ENCODE measurements around the gene C6orf15.

Gene C6orf15

DNA sequence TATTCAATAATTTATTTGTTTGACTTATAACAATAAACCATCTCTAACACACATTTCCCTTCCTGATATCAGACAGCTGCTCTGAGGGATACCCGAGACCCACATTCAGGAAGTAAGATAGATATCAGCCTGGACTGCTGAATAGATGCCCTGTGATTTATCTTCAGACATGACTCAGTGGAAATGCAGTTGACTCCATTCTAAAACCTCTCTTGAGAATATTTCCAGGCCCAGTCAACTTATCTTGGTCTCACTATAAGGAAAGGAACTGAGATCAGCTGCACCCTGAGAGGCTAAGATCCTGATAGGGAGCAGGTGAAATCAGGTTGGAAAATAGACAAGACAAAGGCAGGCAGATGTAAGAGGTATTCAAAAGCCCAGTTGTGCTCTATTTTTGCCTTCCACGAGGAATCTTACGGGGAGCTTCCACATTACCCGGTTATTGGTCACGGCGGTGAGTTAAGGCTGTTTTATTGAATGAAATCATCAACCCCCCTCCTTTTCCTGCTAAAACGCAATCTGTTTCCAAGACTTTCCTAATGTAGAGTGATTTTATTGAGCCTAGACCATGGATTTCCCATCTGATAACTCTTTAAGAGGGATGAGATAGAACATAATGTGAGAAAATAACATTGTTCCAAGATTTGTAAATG lies 25.5 kb downstream of the C6orf15 start:
- Histone ChIP-seq H3K4me3 (ENCODE audit: low read length) (no peak overlapping the region), H3K9me2 (replicated peaks; ENCODE audit: control insufficient read depth, low read length) (no peaks in the 10 kb centered on the region), H3K27me3 (ENCODE audit: control insufficient read depth, low read length) (peaks cover 26% of the 10 kb centered on the region), H3K36me3 (ENCODE audit: control insufficient read depth, low read length) (no peaks in the 10 kb centered on the region), H3K79me2 (ENCODE audit: control insufficient read depth, low read length) (no peaks in the 10 kb centered on the region), H3K9me3 (ENCODE audit: control insufficient read depth, insufficient read depth, low read length) (no peaks in the 10 kb centered on the region), H3K27ac (ENCODE audit: low read depth, low read length) (no peak overlapping the region), H3K4me2 (ENCODE audit: low read length) (no peak overlapping the region), H3F3A (ENCODE audit: control insufficient read depth, insufficient read depth) (no peaks in the 10 kb centered on the region), H4K20me1 (ENCODE audit: control insufficient read depth, insufficient read depth, low read depth, low read length) (no peaks in the 10 kb centered on the region), H3K4me1 (ENCODE audit: control insufficient read depth, low read length) (peaks cover 5% of the 10 kb centered on the region; the same call in 1 of the 2 replicates)
- TF ChIP-seq, protein P1, sequence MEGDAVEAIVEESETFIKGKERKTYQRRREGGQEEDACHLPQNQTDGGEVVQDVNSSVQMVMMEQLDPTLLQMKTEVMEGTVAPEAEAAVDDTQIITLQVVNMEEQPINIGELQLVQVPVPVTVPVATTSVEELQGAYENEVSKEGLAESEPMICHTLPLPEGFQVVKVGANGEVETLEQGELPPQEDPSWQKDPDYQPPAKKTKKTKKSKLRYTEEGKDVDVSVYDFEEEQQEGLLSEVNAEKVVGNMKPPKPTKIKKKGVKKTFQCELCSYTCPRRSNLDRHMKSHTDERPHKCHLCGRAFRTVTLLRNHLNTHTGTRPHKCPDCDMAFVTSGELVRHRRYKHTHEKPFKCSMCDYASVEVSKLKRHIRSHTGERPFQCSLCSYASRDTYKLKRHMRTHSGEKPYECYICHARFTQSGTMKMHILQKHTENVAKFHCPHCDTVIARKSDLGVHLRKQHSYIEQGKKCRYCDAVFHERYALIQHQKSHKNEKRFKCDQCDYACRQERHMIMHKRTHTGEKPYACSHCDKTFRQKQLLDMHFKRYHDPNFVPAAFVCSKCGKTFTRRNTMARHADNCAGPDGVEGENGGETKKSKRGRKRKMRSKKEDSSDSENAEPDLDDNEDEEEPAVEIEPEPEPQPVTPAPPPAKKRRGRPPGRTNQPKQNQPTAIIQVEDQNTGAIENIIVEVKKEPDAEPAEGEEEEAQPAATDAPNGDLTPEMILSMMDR (IDR thresholded peaks at IDR 0.05; ENCODE audit: low read depth, low read length, poor library complexity, severe bottlenecking): no peak
- no peak for TF ChIP-seq EZH2phosphoT487 (IDR thresholded peaks at IDR 0.05; ENCODE audit: borderline replicate concordance, low read length)

DNA sequence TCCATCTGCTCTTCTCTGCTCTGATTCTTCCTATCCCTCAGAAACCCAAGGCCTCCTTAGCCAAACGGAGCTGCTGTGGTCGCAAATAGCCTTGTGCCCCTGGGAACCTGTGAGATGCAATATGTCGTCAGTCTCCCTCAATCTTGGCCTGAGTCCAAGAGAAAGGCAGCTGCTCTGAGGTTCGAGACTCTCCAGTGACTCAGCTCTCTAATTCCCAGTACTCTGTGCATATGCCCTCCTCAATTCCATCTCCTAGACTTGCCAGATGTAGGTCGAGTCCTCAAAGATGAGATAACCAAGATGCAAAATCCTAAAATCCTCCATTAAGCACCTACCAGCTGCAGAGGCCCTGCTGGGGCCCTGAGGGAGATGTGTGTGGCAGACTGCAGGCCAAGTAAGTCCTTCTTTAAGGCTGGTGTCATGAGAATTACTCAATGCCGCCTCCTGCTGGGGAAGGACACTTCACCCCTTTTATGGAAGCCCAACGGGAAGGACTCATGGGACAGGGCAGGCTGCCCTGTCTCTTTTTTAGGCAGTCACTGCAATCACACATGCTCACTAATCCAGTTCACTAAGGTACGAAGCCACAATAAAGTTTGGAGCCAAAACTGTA lies 28.5 kb downstream of the C6orf15 start:
- Histone ChIP-seq H3K27me3 (ENCODE audit: control insufficient read depth, low read length) (peaks cover 28% of the 10 kb centered on the region), H3K36me3 (ENCODE audit: control insufficient read depth, low read length) (no peaks in the 10 kb centered on the region), H3F3A (ENCODE audit: control insufficient read depth, insufficient read depth) (no peaks in the 10 kb centered on the region), H3K27ac (ENCODE audit: low read depth, low read length) (no peak overlapping the region), H3K4me1 (ENCODE audit: control insufficient read depth, low read length) (peaks cover 5% of the 10 kb centered on the region; the same call in 1 of the 2 replicates), H3K4me2 (ENCODE audit: low read length) (no peak overlapping the region), H4K20me1 (ENCODE audit: control insufficient read depth, insufficient read depth, low read depth, low read length) (no peaks in the 10 kb centered on the region), H3K9me3 (ENCODE audit: control insufficient read depth, insufficient read depth, low read length) (no peaks in the 10 kb centered on the region), H3K4me3 (ENCODE audit: low read length) (no peak overlapping the region), H3K79me2 (ENCODE audit: control insufficient read depth, low read length) (no peaks in the 10 kb centered on the region), H3K9me2 (replicated peaks; ENCODE audit: control insufficient read depth, low read length) (no peaks in the 10 kb centered on the region)
- TF ChIP-seq, protein P1 (IDR thresholded peaks at IDR 0.05; ENCODE audit: low read depth, low read length, poor library complexity, severe bottlenecking): peak; percentile 47
- TF ChIP-seq EZH2phosphoT487 (IDR thresholded peaks at IDR 0.05; ENCODE audit: borderline replicate concordance, low read length): no peak

DNA sequence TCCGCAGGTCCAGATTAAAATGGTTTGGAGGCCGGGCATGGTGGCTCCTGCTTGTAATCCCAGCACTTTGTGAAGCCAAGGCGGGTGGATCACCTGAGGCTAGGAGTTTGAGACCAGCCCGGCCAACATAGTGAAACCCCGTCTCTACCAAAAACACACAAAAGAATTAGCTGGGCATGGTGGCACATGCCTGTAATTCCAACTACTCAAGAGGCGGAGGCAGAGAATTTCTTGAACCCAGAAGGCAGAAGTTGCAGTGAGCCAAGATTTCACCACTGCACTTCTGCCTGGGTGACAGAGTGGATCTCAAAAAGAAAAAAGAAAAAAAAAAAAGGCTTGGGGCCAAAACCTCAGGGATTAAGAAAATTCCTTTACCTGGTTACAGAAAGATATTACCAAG lies 30.5 kb downstream of the C6orf15 start:
- Histone ChIP-seq H3K4me3 (ENCODE audit: low read length) (no peak overlapping the region), H3F3A (ENCODE audit: control insufficient read depth, insufficient read depth) (no peaks in the 10 kb centered on the region), H3K36me3 (ENCODE audit: control insufficient read depth, low read length) (no peaks in the 10 kb centered on the region), H3K27ac (ENCODE audit: low read depth, low read length) (no peak overlapping the region), H3K9me2 (replicated peaks; ENCODE audit: control insufficient read depth, low read length) (no peaks in the 10 kb centered on the region), H3K4me1 (ENCODE audit: control insufficient read depth, low read length) (peaks cover 5% of the 10 kb centered on the region; the same call in 1 of the 2 replicates), H3K79me2 (ENCODE audit: control insufficient read depth, low read length) (no peaks in the 10 kb centered on the region), H4K20me1 (ENCODE audit: control insufficient read depth, insufficient read depth, low read depth, low read length) (no peaks in the 10 kb centered on the region), H3K27me3 (ENCODE audit: control insufficient read depth, low read length) (peaks cover 24% of the 10 kb centered on the region), H3K9me3 (ENCODE audit: control insufficient read depth, insufficient read depth, low read length) (no peaks in the 10 kb centered on the region), H3K4me2 (ENCODE audit: low read length) (no peak overlapping the region)
- TF ChIP-seq, protein P1 (IDR thresholded peaks at IDR 0.05; ENCODE audit: low read depth, low read length, poor library complexity, severe bottlenecking): no peak
- no peak for TF ChIP-seq EZH2phosphoT487 (IDR thresholded peaks at IDR 0.05; ENCODE audit: borderline replicate concordance, low read length)
